GM18517 (cell line): ENCODE data around the gene MEX3D.

Source experiments
- ATAC-seq: cut with Tn5 transposase; IDR thresholded peaks from one replicate; pipeline ENCODE4 v1.9.1; 2021; ENCODE audit warnings: mild to moderate bottlenecking, moderate library complexity; ENCODE audit not compliant: unreplicated experiment

The MEX3D gene

DNA sequence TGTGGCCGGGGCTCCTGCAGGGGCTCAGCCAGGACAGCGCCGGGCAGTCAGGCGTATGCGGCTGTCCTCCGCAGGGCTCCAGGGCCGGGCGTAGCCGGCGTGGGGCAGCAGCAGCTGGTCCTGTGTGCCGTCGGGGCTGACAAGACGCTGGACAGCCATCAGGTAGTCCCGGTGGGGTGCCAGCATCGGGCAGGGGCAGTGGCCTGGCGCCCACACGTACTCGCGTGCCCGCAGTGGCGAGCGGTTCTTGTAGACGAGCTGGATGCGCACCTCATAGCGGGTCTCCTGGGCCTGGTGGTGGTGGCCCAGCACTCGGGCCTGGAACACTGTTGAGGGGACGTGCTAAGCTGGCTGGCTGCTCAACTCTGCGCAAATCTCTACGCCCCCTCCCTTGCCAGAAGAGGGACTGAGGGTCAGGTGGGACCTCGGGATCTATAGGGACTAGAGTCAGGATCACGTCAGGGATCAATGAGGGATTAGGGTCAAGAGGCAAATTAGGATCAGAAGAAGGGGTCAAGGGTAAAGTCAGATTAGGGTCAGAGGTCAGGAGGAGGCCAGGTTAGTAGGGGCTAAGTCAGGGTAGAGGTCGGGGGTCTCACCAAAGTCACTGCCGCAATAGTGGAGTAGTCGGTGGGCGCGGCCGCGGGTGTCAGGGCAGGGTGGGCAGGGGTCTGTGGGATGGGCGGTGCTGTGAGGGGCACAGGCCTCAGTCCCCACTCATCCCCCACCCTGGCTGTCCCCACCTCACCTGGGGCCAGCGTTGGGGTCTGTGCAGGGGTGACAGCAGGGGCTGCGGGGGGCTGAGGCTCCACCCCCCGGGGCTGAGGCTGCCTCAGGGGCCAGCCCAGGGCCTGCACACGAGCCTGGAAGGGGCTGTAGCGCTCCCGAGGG is 61.9 kb downstream of the MEX3D start:
- no peak for ATAC-seq

DNA sequence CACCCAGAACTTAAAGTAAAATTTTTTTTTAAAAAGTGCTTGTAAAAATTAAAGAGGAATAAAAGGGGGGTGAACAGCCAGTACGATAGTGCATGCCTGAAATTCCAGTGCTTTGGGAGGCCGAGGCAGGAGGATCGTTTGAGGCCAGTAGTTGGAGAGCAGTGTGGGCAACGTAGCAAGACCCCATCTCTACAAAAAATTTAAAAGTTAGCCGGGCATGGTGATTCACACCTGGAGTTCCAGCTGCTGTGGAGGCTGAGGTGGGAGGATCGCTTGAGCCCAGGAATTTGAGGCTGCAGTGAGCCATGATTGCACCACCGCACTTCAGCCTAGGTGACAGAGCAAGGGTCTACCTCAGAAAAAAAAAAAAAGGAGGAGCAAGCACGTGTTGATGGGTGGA is 63.1 kb downstream of the MEX3D start:
- ATAC-seq = no peak
